Ascending aorta (tissue), 2 donors: ENCODE measurements around the gene MAGI1. TPM values are rescaled to one million over a fixed set of nuclear protein-coding genes. Genes with fewer than 3 reads are reported as not detected.

Source experiments
- DNase-seq, 2 donors: peaks; one replicate each; pipeline ENCODE4 v3.0.0-alpha.2; 2019; ENCODE audit warnings: low spot score in 2 of 2
- H3K27ac ChIP-seq, 2 donors: fragments of 200-600 bp; sonication (generic); one replicate each; pipeline ENCODE4 v1.5.1; 2016 to 2017; ENCODE audit warnings: mild to moderate bottlenecking in 1 of 2
- H3K27me3 ChIP-seq: fragments of 200-600 bp; sonication (generic); one replicate; pipeline ENCODE4 v1.5.1; 2017
- H3K36me3 ChIP-seq, 2 donors: fragments of 200-600 bp; sonication (generic); one replicate each; pipeline ENCODE4 v1.5.1; 2016
- H3K4me1 ChIP-seq, 2 donors: fragments of 200-600 bp; sonication (generic); one replicate each; pipeline ENCODE4 v1.5.1; 2016 to 2017; ENCODE audit warnings: mild to moderate bottlenecking in 1 of 2
- H3K4me3 ChIP-seq, 2 donors: fragments of 200-600 bp; sonication (generic); one replicate each; pipeline ENCODE4 v1.5.1; 2016 to 2017; ENCODE audit warnings: mild to moderate bottlenecking in 1 of 2
- H3K9me3 ChIP-seq, 2 donors: fragments of 200-600 bp; sonication (generic); one replicate each; pipeline ENCODE4 v1.5.1; 2016
- CTCF ChIP-seq, 3 experiments: fragments of 200-600 bp in 2 of 3; fragments of 450-650 bp in 1 of 3; sonication (generic) in 2 of 3; IDR thresholded peaks; one replicate each; pipeline ENCODE4 v1.5.1; 2016 to 2019; ENCODE audit warnings: antibody characterized with exemption in 3 of 3, mild to moderate bottlenecking in 1 of 3, moderate library complexity in 1 of 3
- intact Hi-C: fragments of 100-400 bp; cut with DNase I; formaldehyde crosslinking; loops from one replicate; pipeline ENCODE4 v1.15.1; 2023
- total RNA-seq: library from RNA; depleted of rRNA; stranded (reverse); fragments of >200 nt; gene quantifications from one replicate; pipeline ENCODE4 v1.1.0, GENCODE V29; 2016

MAGI1 gene
- total RNA-seq, 1 donor from 2014 or later: 28.4 TPM

- Histone ChIP-seq H3K27me3 (no peaks in the 10 kb centered on the region), H3K9me3 (no peaks in the 10 kb centered on the region), H3K4me1 (no peaks in the 10 kb centered on the region), H3K36me3 (peaks cover 10 to 22% of the 10 kb centered on the region in 2 donors), H3K27ac (no peak overlapping the region), H3K4me3 (no peak overlapping the region)
- no peak for TF ChIP-seq CTCF (IDR thresholded peaks at IDR 0.05)
- intact Hi-C loops: no loop called here
- no peak for DNase-seq
Observed at GRCh38 chr3:65356331-65357248, 682.1 kb downstream of the MAGI1 start.

GRCh38 chr3:65354880-65355279 lies 683.8 kb downstream of the MAGI1 start:
- TF ChIP-seq CTCF (IDR thresholded peaks at IDR 0.05): no peak
- Histone ChIP-seq H3K4me1 (no peaks in the 10 kb centered on the region), H3K27ac (no peak overlapping the region), H3K27me3 (no peaks in the 10 kb centered on the region), H3K9me3 (no peaks in the 10 kb centered on the region), H3K4me3 (no peak overlapping the region), H3K36me3 (peaks cover 4 to 10% of the 10 kb centered on the region in 2 donors)
- intact Hi-C loops: no loop called here
- no peak for DNase-seq

GRCh38 chr3:65352951-65353350 lies 685.8 kb downstream of the MAGI1 start:
- no peaks in the 10 kb centered on the region for H3K9me3 ChIP-seq
- intact Hi-C loops: no loop called here
- H3K27ac ChIP-seq: no peak overlapping the region
- no peak for TF ChIP-seq CTCF (IDR thresholded peaks at IDR 0.05)
- H3K36me3 ChIP-seq: peaks cover 4 to 10% of the 10 kb centered on the region in 2 donors
- H3K27me3 ChIP-seq: no peaks in the 10 kb centered on the region
- no peak overlapping the region for H3K4me3 ChIP-seq
- DNase-seq: no peak
- no peaks in the 10 kb centered on the region for H3K4me1 ChIP-seq

- Histone ChIP-seq H3K9me3 (no peaks in the 10 kb centered on the region), H3K27ac (no peak overlapping the region), H3K27me3 (no peaks in the 10 kb centered on the region), H3K36me3 (peaks cover 4 to 6% of the 10 kb centered on the region in 2 donors), H3K4me1 (no peaks in the 10 kb centered on the region), H3K4me3 (no peak overlapping the region)
- DNase-seq: no peak
- TF ChIP-seq CTCF (IDR thresholded peaks at IDR 0.05): no peak
- intact Hi-C loops: no loop called here
Observed at GRCh38 chr3:65351753-65352152, 687.0 kb downstream of the MAGI1 start.

- intact Hi-C loops: no loop called here
- no peaks in the 10 kb centered on the region for H3K9me3 ChIP-seq
- H3K36me3 ChIP-seq: no peaks in the 10 kb centered on the region
Observed at GRCh38 chr3:65350801-65351476, 687.8 kb downstream of the MAGI1 start.

More at GRCh38 chr3:65350801-65351476, 687.8 kb downstream of the MAGI1 start:
- no peak for DNase-seq
- no peak for TF ChIP-seq CTCF (IDR thresholded peaks at IDR 0.05)
- H3K4me1 ChIP-seq: no peaks in the 10 kb centered on the region
- no peaks in the 10 kb centered on the region for H3K27me3 ChIP-seq
- no peak overlapping the region for H3K4me3 ChIP-seq
- no peak overlapping the region for H3K27ac ChIP-seq
